ENCODE results near the gene HOXB4.

Gene HOXB4

DNA sequence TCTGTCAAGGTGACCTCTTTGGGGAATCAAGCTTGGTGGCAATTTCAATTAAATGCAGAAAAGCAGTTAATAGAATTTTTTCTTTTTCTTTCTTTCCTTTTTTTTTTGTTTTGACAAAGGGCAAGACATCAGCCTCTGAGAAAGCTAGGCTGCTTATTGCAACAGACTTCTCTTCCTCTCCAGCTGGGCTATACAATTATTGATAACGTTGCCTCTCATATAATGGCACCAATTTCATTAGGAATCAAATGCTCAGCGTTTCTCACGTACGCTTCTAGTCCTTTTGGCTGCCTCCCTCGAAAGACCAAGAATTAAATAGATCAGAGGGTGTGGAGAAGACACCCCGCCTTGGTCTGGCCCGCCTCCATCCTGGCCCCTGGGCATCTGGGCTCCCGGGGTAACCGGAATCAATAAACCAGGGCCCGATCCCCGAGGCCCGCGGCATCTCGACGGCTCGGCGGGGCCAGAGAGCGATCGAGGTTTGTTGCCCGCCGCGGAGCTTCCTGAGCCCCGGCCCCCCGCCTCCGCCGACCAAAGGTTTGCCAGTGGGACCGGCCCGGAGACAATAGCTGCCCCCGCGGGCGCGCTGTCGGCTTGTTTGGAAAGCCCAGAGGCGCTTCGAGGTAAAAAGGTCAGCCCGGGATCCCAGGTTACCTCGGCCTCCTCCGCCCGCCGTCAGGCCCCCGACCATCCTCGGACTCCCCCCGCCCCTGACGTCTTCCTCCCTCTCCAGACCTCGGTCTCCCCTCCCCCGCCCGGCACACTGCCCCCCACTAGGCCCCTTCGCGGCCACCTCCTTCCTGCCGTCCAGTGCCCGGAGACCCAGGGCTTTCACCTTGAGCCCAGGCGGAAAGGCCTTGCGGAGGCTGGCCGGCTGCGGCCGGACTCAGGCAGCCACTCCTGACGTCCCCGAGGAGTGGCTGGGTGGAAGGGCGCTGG is 51.3 kb downstream of the HOXB4 start:
- Histone ChIP-seq H3K36me3 (ENCODE audit: insufficient read depth) (no peaks in the 10 kb centered on the region), H3K27me3 (ENCODE audit: insufficient read depth, low read depth) (no peaks in the 10 kb centered on the region), H2AFZ (ENCODE audit: low read depth) (no peak overlapping the region), H3K27ac (no peak overlapping the region), H4K20me1 (ENCODE audit: insufficient read depth) (no peaks in the 10 kb centered on the region), H3K4me3 (IDR thresholded peaks at IDR 0.05; ENCODE audit: insufficient read depth, low read depth, low read length) (no peak overlapping the region), H3K9ac (no peak overlapping the region), H3K79me2 (ENCODE audit: insufficient read depth, low read depth) (no peaks in the 10 kb centered on the region), H3K4me1 (ENCODE audit: low read depth, poor library complexity, severe bottlenecking) (no peaks in the 10 kb centered on the region), H3K4me2 (no peak overlapping the region)
- TF ChIP-seq, protein P1, sequence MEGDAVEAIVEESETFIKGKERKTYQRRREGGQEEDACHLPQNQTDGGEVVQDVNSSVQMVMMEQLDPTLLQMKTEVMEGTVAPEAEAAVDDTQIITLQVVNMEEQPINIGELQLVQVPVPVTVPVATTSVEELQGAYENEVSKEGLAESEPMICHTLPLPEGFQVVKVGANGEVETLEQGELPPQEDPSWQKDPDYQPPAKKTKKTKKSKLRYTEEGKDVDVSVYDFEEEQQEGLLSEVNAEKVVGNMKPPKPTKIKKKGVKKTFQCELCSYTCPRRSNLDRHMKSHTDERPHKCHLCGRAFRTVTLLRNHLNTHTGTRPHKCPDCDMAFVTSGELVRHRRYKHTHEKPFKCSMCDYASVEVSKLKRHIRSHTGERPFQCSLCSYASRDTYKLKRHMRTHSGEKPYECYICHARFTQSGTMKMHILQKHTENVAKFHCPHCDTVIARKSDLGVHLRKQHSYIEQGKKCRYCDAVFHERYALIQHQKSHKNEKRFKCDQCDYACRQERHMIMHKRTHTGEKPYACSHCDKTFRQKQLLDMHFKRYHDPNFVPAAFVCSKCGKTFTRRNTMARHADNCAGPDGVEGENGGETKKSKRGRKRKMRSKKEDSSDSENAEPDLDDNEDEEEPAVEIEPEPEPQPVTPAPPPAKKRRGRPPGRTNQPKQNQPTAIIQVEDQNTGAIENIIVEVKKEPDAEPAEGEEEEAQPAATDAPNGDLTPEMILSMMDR (conservative IDR thresholded peaks at IDR 0.05; ENCODE audit: low read depth, low read length), result no peak

All from KMS-11 (cell line).